GM23338 (cell line): ENCODE measurements around the gene IGSF5. TPM values are rescaled to one million over a fixed set of nuclear protein-coding genes. Genes with fewer than 3 reads are reported as not detected.

Experiments used
- ATAC-seq: fragments of 200-7000 bp; cut with Tn5 transposase; 3 replicates; pipeline ENCODE4 v1.9.1; 2020
- DNase-seq: peaks from one replicate; pipeline ENCODE4 v3.0.0-alpha.2; 2015; ENCODE audit warnings: low spot score
- H2AFZ ChIP-seq: fragments of 200-600 bp; sonication (generic); 2 replicates; pipeline ENCODE4 v1.8.0; 2016; ENCODE audit warnings: antibody characterized with exemption, mild to moderate bottlenecking, moderate library complexity
- H3F3A ChIP-seq: fragments of 200-600 bp; sonication (generic); replicated peaks from 2 replicates; pipeline ENCODE4 v1.8.0; 2017; ENCODE audit warnings: antibody characterized with exemption, mixed run types, low read depth
- H3K27ac ChIP-seq: fragments of 200-600 bp; sonication (generic); 2 replicates; pipeline ENCODE4 v1.6.1; 2016; ENCODE audit warnings: low read depth
- H3K27me3 ChIP-seq: fragments of 200-600 bp; sonication (generic); 2 replicates; pipeline ENCODE4 v1.8.0; 2016; ENCODE audit warnings: mild to moderate bottlenecking, mixed run types, moderate library complexity; ENCODE audit not compliant: insufficient read depth
- H3K36me3 ChIP-seq: fragments of 200-600 bp; sonication (generic); 2 replicates; pipeline ENCODE4 v1.8.0; 2016; ENCODE audit warnings: mild to moderate bottlenecking; ENCODE audit not compliant: insufficient read depth
- H3K4me1 ChIP-seq: fragments of 200-600 bp; sonication (generic); 2 replicates; pipeline ENCODE4 v1.8.0; 2016; ENCODE audit warnings: mild to moderate bottlenecking, moderate library complexity; ENCODE audit not compliant: insufficient read depth
- H3K4me2 ChIP-seq: fragments of 200-600 bp; sonication (generic); 2 replicates; pipeline ENCODE4 v1.7.1; 2017; ENCODE audit warnings: mixed run types
- H3K4me3 ChIP-seq: fragments of 200-600 bp; sonication (generic); 2 replicates; pipeline ENCODE4 v1.6.1; 2016; ENCODE audit warnings: mixed run types
- H3K79me2 ChIP-seq: fragments of 200-600 bp; sonication (generic); replicated peaks from 2 replicates; pipeline ENCODE4 v1.8.0; 2017; ENCODE audit warnings: mild to moderate bottlenecking; ENCODE audit not compliant: insufficient read depth
- H3K9me2 ChIP-seq: fragments of 200-600 bp; sonication (generic); 2 replicates; pipeline ENCODE4 v1.8.0; 2017; ENCODE audit not compliant: insufficient read depth
- H4K20me1 ChIP-seq: fragments of 200-600 bp; sonication (generic); replicated peaks from 2 replicates; pipeline ENCODE4 v1.8.0; 2017; ENCODE audit warnings: mild to moderate bottlenecking; ENCODE audit not compliant: insufficient read depth
- H3K27ac Mint-ChIP-seq: 2 replicates; pipeline ENCODE4 v1.8.0; 2020; ENCODE audit warnings: inconsistent platforms, mild to moderate bottlenecking, moderate library complexity, mixed read lengths
- H3K27me3 Mint-ChIP-seq: 3 replicates; pipeline ENCODE4 v1.8.0; 2022; ENCODE audit warnings: low read depth, mild to moderate bottlenecking, moderate library complexity, mixed read lengths, inconsistent platforms; ENCODE audit not compliant: insufficient read depth, poor library complexity
- H3K36me3 Mint-ChIP-seq: 3 replicates; pipeline ENCODE4 v1.8.0; 2021; ENCODE audit warnings: low read depth, mild to moderate bottlenecking, inconsistent platforms, moderate library complexity, mixed read lengths
- H3K4me1 Mint-ChIP-seq: 3 replicates; pipeline ENCODE4 v1.8.0; 2020; ENCODE audit warnings: mild to moderate bottlenecking, inconsistent platforms, mixed read lengths
- H3K4me3 Mint-ChIP-seq: 3 replicates; pipeline ENCODE4 v1.8.0; 2021; ENCODE audit warnings: moderate library complexity, mild to moderate bottlenecking, inconsistent platforms, mixed read lengths
- H3K9me3 Mint-ChIP-seq: 3 replicates; pipeline ENCODE4 v1.8.0; 2020; ENCODE audit warnings: moderate library complexity, mild to moderate bottlenecking, inconsistent platforms, mixed read lengths
- CREB1 ChIP-seq: fragments of 250-450 bp; sonication (Bioruptor Pico); IDR thresholded peaks from 2 replicates; pipeline ENCODE4 v1.5.0; 2020; ENCODE audit warnings: low read depth, mild to moderate bottlenecking, moderate library complexity
- EZH2 ChIP-seq: fragments of 200-600 bp; sonication (generic); IDR thresholded peaks from one replicate; pipeline ENCODE4 v1.8.0; 2017; ENCODE audit warnings: antibody characterized with exemption, mild to moderate bottlenecking, low read depth; ENCODE audit not compliant: unreplicated experiment
- EZH2phosphoT487 ChIP-seq: fragments of 200-600 bp; sonication (generic); IDR thresholded peaks from one replicate; pipeline ENCODE4 v1.8.1; 2018; ENCODE audit warnings: antibody characterized with exemption; ENCODE audit not compliant: unreplicated experiment
- JUNB ChIP-seq: IDR thresholded peaks from one replicate; pipeline ENCODE4 v1.6.1; 2016; ENCODE audit warnings: antibody characterized with exemption; ENCODE audit not compliant: unreplicated experiment
- ZNF114 ChIP-seq: fragments of 250-450 bp; sonication (Bioruptor Pico); IDR thresholded peaks from 2 replicates; pipeline ENCODE4 v1.5.0; 2020; ENCODE audit warnings: mild to moderate bottlenecking, moderate library complexity
- polyA plus RNA-seq: library from polyadenylated mRNA; unstranded; fragments of >200 nt; fragmentation: Nextera tagmentation; extraction: Ambion mirVana; gene quantifications from 2 replicates; pipeline ENCODE4 v1.2.1, GENCODE V29; 2016
- total RNA-seq: library from RNA; depleted of rRNA; stranded (reverse); fragments of >200 nt; shearing (Covaris generic); gene quantifications from 2 replicates; pipeline ENCODE4 v1.2.3, GENCODE V29; 2014
- TF ChIP-seq, protein P1 (sequence below): IDR thresholded peaks from 2 replicates; pipeline ENCODE4 v1.6.1; 2016; ENCODE audit warnings: antibody characterized with exemption
- TF ChIP-seq, protein P2 (sequence below): fragments of 250-450 bp; sonication (Bioruptor Pico); IDR thresholded peaks from 2 replicates; pipeline ENCODE4 v1.5.0; 2020; ENCODE audit warnings: mild to moderate bottlenecking, moderate library complexity
- TF ChIP-seq, protein P3 (sequence below): IDR thresholded peaks from one replicate; pipeline ENCODE4 v1.6.1; 2018; ENCODE audit warnings: antibody characterized with exemption; ENCODE audit not compliant: unreplicated experiment
- TF ChIP-seq, protein P4 (sequence below), 2 experiments: fragments of 200-600 bp in 1 of 2; sonication (generic) in 1 of 2; conservative IDR thresholded peaks; 2 replicates each; pipeline versions ENCODE4 v1.5.1 to v1.6.1; 2016 to 2017; ENCODE audit warnings: antibody characterized with exemption in 2 of 2, low read depth in 2 of 2, mild to moderate bottlenecking in 2 of 2, moderate library complexity in 1 of 2

The IGSF5 gene
- total and polyA plus RNA-seq, 2 experiments from 2014 or later = 4.4 to 10.1 TPM

DNA sequence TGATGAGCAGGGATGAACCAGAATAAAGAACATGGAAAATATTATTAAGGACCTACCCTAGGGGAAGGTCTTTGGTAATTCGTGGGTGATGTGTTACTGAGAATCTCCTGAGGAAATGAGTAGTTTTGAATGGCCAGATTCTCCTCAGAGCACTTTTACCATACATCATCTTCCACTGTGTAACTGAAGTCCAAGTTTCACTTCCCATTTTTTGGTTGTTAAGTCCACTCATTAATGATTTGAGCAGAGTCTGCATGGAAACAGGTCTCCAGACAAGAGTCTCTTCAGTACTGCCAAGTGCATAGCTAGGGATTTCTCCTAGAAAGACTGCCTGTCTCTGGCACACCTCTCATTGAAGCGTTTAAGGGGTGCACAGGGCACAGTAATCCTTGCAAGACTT is 73.6 kb downstream of the IGSF5 start:
- Mint-ChIP-seq H3K4me1 (peaks cover under 1% of the 10 kb centered on the region; the same call in 2 of the 3 replicates), H3K9me3 (peaks cover 3% of the 10 kb centered on the region; the same call in 1 of the 3 replicates), H3K27me3 (peaks cover 1% of the 10 kb centered on the region), H3K36me3 (0 out of 3 replicates have a peak, but pooled peaks cover under 1% of the 10 kb centered on the region), H3K4me3 (no peak overlapping the region), H3K27ac (no peak overlapping the region)
- DNase-seq (no peak), ATAC-seq (no peak)
- Histone ChIP-seq H3K4me1 (no peaks in the 10 kb centered on the region), H3K4me3 (no peak overlapping the region), H2AFZ (no peak overlapping the region), H3K27ac (no peak overlapping the region), H3K9me2 (peaks cover 10% of the 10 kb centered on the region; the same call in 1 of the 2 replicates), H3K79me2 (no peaks in the 10 kb centered on the region), H3K36me3 (no peaks in the 10 kb centered on the region), H3F3A (no peaks in the 10 kb centered on the region), H3K27me3 (no peaks in the 10 kb centered on the region), H3K4me2 (no peak overlapping the region), H4K20me1 (no peaks in the 10 kb centered on the region)
- TF ChIP-seq, protein P1, sequence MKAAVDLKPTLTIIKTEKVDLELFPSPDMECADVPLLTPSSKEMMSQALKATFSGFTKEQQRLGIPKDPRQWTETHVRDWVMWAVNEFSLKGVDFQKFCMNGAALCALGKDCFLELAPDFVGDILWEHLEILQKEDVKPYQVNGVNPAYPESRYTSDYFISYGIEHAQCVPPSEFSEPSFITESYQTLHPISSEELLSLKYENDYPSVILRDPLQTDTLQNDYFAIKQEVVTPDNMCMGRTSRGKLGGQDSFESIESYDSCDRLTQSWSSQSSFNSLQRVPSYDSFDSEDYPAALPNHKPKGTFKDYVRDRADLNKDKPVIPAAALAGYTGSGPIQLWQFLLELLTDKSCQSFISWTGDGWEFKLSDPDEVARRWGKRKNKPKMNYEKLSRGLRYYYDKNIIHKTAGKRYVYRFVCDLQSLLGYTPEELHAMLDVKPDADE = no peak
- TF ChIP-seq, protein P2, sequence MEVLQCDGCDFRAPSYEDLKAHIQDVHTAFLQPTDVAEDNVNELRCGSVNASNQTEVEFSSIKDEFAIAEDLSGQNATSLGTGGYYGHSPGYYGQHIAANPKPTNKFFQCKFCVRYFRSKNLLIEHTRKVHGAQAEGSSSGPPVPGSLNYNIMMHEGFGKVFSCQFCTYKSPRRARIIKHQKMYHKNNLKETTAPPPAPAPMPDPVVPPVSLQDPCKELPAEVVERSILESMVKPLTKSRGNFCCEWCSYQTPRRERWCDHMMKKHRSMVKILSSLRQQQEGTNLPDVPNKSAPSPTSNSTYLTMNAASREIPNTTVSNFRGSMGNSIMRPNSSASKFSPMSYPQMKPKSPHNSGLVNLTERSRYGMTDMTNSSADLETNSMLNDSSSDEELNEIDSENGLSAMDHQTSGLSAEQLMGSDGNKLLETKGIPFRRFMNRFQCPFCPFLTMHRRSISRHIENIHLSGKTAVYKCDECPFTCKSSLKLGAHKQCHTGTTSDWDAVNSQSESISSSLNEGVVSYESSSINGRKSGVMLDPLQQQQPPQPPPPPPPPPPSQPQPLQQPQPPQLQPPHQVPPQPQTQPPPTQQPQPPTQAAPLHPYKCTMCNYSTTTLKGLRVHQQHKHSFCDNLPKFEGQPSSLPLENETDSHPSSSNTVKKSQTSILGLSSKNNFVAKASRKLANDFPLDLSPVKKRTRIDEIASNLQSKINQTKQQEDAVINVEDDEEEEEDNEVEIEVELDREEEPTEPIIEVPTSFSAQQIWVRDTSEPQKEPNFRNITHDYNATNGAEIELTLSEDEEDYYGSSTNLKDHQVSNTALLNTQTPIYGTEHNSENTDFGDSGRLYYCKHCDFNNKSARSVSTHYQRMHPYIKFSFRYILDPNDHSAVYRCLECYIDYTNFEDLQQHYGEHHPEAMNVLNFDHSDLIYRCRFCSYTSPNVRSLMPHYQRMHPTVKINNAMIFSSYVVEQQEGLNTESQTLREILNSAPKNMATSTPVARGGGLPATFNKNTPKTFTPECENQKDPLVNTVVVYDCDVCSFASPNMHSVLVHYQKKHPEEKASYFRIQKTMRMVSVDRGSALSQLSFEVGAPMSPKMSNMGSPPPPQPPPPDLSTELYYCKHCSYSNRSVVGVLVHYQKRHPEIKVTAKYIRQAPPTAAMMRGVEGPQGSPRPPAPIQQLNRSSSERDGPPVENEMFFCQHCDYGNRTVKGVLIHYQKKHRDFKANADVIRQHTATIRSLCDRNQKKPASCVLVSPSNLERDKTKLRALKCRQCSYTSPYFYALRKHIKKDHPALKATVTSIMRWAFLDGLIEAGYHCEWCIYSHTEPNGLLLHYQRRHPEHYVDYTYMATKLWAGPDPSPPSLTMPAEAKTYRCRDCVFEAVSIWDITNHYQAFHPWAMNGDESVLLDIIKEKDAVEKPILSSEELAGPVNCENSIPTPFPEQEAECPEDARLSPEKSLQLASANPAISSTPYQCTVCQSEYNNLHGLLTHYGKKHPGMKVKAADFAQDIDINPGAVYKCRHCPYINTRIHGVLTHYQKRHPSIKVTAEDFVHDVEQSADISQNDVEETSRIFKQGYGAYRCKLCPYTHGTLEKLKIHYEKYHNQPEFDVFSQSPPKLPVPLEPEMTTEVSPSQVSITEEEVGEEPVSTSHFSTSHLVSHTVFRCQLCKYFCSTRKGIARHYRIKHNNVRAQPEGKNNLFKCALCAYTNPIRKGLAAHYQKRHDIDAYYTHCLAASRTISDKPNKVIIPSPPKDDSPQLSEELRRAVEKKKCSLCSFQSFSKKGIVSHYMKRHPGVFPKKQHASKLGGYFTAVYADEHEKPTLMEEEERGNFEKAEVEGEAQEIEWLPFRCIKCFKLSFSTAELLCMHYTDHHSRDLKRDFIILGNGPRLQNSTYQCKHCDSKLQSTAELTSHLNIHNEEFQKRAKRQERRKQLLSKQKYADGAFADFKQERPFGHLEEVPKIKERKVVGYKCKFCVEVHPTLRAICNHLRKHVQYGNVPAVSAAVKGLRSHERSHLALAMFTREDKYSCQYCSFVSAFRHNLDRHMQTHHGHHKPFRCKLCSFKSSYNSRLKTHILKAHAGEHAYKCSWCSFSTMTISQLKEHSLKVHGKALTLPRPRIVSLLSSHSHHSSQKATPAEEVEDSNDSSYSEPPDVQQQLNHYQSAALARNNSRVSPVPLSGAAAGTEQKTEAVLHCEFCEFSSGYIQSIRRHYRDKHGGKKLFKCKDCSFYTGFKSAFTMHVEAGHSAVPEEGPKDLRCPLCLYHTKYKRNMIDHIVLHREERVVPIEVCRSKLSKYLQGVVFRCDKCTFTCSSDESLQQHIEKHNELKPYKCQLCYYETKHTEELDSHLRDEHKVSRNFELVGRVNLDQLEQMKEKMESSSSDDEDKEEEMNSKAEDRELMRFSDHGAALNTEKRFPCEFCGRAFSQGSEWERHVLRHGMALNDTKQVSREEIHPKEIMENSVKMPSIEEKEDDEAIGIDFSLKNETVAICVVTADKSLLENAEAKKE = no peak
- TF ChIP-seq CREB1 (CRISPR knock-in tag) = no peak
- TF ChIP-seq EZH2 = no peak
- no peak for TF ChIP-seq JUNB
- TF ChIP-seq, protein P3, sequence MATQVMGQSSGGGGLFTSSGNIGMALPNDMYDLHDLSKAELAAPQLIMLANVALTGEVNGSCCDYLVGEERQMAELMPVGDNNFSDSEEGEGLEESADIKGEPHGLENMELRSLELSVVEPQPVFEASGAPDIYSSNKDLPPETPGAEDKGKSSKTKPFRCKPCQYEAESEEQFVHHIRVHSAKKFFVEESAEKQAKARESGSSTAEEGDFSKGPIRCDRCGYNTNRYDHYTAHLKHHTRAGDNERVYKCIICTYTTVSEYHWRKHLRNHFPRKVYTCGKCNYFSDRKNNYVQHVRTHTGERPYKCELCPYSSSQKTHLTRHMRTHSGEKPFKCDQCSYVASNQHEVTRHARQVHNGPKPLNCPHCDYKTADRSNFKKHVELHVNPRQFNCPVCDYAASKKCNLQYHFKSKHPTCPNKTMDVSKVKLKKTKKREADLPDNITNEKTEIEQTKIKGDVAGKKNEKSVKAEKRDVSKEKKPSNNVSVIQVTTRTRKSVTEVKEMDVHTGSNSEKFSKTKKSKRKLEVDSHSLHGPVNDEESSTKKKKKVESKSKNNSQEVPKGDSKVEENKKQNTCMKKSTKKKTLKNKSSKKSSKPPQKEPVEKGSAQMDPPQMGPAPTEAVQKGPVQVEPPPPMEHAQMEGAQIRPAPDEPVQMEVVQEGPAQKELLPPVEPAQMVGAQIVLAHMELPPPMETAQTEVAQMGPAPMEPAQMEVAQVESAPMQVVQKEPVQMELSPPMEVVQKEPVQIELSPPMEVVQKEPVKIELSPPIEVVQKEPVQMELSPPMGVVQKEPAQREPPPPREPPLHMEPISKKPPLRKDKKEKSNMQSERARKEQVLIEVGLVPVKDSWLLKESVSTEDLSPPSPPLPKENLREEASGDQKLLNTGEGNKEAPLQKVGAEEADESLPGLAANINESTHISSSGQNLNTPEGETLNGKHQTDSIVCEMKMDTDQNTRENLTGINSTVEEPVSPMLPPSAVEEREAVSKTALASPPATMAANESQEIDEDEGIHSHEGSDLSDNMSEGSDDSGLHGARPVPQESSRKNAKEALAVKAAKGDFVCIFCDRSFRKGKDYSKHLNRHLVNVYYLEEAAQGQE = no peak
- TF ChIP-seq ZNF114 = no peak
- TF ChIP-seq, protein P4, sequence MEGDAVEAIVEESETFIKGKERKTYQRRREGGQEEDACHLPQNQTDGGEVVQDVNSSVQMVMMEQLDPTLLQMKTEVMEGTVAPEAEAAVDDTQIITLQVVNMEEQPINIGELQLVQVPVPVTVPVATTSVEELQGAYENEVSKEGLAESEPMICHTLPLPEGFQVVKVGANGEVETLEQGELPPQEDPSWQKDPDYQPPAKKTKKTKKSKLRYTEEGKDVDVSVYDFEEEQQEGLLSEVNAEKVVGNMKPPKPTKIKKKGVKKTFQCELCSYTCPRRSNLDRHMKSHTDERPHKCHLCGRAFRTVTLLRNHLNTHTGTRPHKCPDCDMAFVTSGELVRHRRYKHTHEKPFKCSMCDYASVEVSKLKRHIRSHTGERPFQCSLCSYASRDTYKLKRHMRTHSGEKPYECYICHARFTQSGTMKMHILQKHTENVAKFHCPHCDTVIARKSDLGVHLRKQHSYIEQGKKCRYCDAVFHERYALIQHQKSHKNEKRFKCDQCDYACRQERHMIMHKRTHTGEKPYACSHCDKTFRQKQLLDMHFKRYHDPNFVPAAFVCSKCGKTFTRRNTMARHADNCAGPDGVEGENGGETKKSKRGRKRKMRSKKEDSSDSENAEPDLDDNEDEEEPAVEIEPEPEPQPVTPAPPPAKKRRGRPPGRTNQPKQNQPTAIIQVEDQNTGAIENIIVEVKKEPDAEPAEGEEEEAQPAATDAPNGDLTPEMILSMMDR (conservative IDR thresholded peaks at IDR 0.05; ENCODE audit: low read depth in 2 of 2) = no peak
- no peak for TF ChIP-seq EZH2phosphoT487
